ENCODE measurements around the gene ROBO1.

The ROBO1 gene

GRCh38 chr3:79572930-79573329 lies 194.9 kb downstream of the ROBO1 start:
- no peaks in the 10 kb centered on the region for H3K4me1 ChIP-seq (ENCODE audit: control insufficient read depth in 1 of 2, insufficient read depth in 1 of 2, low read depth in 1 of 2, low read length in 1 of 2)
- TF ChIP-seq CTCF (IDR thresholded peaks at IDR 0.05) = no peak
- H3K27me3 ChIP-seq = no peaks in the 10 kb centered on the region
- no peak overlapping the region for H3K4me3 ChIP-seq (ENCODE audit: low read depth in 1 of 2, low read length in 1 of 2)
- H3K36me3 ChIP-seq = no peaks in the 10 kb centered on the region
- no peaks in the 10 kb centered on the region for H3K9me3 ChIP-seq
- no peak overlapping the region for H3K27ac ChIP-seq

- no peaks in the 10 kb centered on the region for H3K36me3 ChIP-seq
Observed at GRCh38 chr3:79568938-79569337, 198.9 kb downstream of the ROBO1 start.

DNA sequence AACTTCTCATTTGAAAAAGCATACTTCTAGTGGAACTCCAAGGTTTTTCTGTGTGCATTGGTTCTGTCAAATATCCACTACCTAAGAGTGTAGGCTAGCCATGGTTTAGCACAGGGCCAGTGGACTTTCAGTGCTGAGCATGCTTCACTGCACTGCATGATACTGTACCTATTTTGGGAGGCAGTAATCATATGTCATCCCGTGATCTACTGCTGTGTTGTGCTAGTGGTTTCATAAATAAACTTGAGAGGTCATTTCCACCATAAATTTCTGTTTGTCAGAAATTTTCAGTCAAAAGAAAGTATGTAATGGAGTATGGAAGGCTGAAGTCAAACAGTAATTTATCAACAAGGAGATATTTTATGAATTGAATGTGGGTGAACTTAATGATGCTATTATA lies 203.6 kb downstream of the ROBO1 start:
- H3K4me1 ChIP-seq (ENCODE audit: control insufficient read depth in 1 of 2, insufficient read depth in 1 of 2, low read depth in 1 of 2, low read length in 1 of 2) = no peaks in the 10 kb centered on the region
- no peak for TF ChIP-seq CTCF (IDR thresholded peaks at IDR 0.05)
- no peak overlapping the region for H3K27ac ChIP-seq
- no peak overlapping the region for H3K4me3 ChIP-seq (ENCODE audit: low read depth in 1 of 2, low read length in 1 of 2)
- H3K36me3 ChIP-seq = no peaks in the 10 kb centered on the region
- no peaks in the 10 kb centered on the region for H3K9me3 ChIP-seq
- H3K27me3 ChIP-seq = no peaks in the 10 kb centered on the region

More at GRCh38 chr3:79568938-79569337, 198.9 kb downstream of the ROBO1 start:
- Histone ChIP-seq H3K27ac (no peak overlapping the region), H3K4me3 (ENCODE audit: low read depth in 1 of 2, low read length in 1 of 2) (no peak overlapping the region), H3K4me1 (ENCODE audit: control insufficient read depth in 1 of 2, insufficient read depth in 1 of 2, low read depth in 1 of 2, low read length in 1 of 2) (no peaks in the 10 kb centered on the region), H3K27me3 (no peaks in the 10 kb centered on the region), H3K9me3 (no peaks in the 10 kb centered on the region)
- no peak for TF ChIP-seq CTCF (IDR thresholded peaks at IDR 0.05)

DNA sequence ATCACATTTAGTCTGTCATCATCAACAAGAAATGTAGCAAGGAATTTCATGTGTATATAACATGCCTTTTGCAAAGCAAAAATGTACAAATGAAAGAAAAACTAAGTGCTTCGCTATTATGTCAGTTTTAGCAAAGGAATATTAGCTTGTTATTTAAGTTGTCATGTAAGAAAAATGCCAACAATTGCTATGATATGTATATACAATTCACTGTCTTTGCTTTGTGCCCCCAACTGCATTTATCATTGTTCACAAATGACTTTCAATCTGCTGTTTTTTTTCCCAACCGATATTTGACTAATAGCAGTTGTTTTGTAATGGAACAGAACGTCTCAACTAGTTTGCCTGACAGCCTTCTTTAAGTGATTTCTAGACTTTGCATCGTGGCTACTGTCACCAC lies 207.1 kb downstream of the ROBO1 start:
- Histone ChIP-seq H3K27ac (no peak overlapping the region), H3K9me3 (no peaks in the 10 kb centered on the region), H3K27me3 (no peaks in the 10 kb centered on the region), H3K36me3 (no peaks in the 10 kb centered on the region), H3K4me1 (ENCODE audit: control insufficient read depth in 1 of 2, insufficient read depth in 1 of 2, low read depth in 1 of 2, low read length in 1 of 2) (no peaks in the 10 kb centered on the region), H3K4me3 (ENCODE audit: low read depth in 1 of 2, low read length in 1 of 2) (no peak overlapping the region)
- TF ChIP-seq CTCF (IDR thresholded peaks at IDR 0.05) = no peak

GRCh38 chr3:79558943-79559342 lies 208.9 kb downstream of the ROBO1 start:
- H3K4me3 ChIP-seq (ENCODE audit: low read depth in 1 of 2, low read length in 1 of 2) = no peak overlapping the region
- no peak overlapping the region for H3K27ac ChIP-seq
- no peaks in the 10 kb centered on the region for H3K9me3 ChIP-seq
- no peak for TF ChIP-seq CTCF (IDR thresholded peaks at IDR 0.05)
- no peaks in the 10 kb centered on the region for H3K4me1 ChIP-seq (ENCODE audit: control insufficient read depth in 1 of 2, insufficient read depth in 1 of 2, low read depth in 1 of 2, low read length in 1 of 2)
- H3K36me3 ChIP-seq = no peaks in the 10 kb centered on the region
- no peaks in the 10 kb centered on the region for H3K27me3 ChIP-seq

DNA sequence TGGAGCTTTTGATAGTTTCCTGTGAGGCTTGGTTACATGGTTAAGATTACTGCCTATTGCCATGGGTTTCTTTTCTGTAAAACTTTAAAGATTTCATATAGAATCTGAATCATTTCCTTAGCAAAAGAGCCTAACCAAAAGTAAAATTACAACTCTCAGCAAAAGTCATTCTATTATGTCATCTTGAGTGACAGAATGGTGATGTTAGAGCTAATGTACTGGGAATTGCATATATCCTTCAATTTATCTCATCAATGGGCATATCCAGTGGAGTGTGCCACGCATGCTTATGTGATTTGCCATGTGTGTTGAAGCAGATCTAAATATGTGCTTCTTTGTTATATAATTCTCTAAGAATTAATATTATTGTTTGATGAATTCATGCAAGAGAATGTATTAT lies 212.1 kb downstream of the ROBO1 start:
- no peaks in the 10 kb centered on the region for H3K4me1 ChIP-seq (ENCODE audit: control insufficient read depth in 1 of 2, insufficient read depth in 1 of 2, low read depth in 1 of 2, low read length in 1 of 2)
- no peaks in the 10 kb centered on the region for H3K36me3 ChIP-seq
- no peak overlapping the region for H3K27ac ChIP-seq
- no peaks in the 10 kb centered on the region for H3K27me3 ChIP-seq
- no peak overlapping the region for H3K4me3 ChIP-seq (ENCODE audit: low read depth in 1 of 2, low read length in 1 of 2)
- no peak for TF ChIP-seq CTCF (IDR thresholded peaks at IDR 0.05)
- H3K9me3 ChIP-seq = no peaks in the 10 kb centered on the region
